SK-N-SH treated with all-trans-retinoic acid at 6 μM for 48 hours (cell line): ENCODE results near the gene LDB2.

Experiments used
- ATAC-seq: fragments of 200-7000 bp; cut with Tn5 transposase; 3 replicates; pipeline ENCODE4 v1.9.1; 2020; ENCODE audit warnings: mild to moderate bottlenecking, moderate library complexity
- ARNTL ChIP-seq: fragments of 450-650 bp; formaldehyde crosslinking; IDR thresholded peaks from 2 replicates; pipeline ENCODE4 v1.5.0; 2020; ENCODE audit warnings: low read depth, mild to moderate bottlenecking, moderate library complexity, borderline replicate concordance
- BACH2 ChIP-seq: fragments of 250-450 bp; sonication (Bioruptor Pico); IDR thresholded peaks from 2 replicates; pipeline ENCODE4 v1.9.0; 2021; ENCODE audit warnings: mild to moderate bottlenecking, borderline replicate concordance
- CSDC2 ChIP-seq: fragments of 250-450 bp; sonication (Bioruptor Pico); IDR thresholded peaks from 2 replicates; pipeline ENCODE4 v1.5.0; 2020; ENCODE audit warnings: mild to moderate bottlenecking, moderate library complexity
- GLIS3 ChIP-seq: fragments of 250-450 bp; sonication (Bioruptor Pico); IDR thresholded peaks from 2 replicates; pipeline ENCODE4 v1.5.0; 2020; ENCODE audit warnings: mild to moderate bottlenecking, moderate library complexity
- ISL1 ChIP-seq: fragments of 250-450 bp; sonication (Bioruptor Pico); IDR thresholded peaks from 2 replicates; pipeline ENCODE4 v2.1.2; 2022; ENCODE audit warnings: mild to moderate bottlenecking, moderate library complexity
- OSR1 ChIP-seq: fragments of 250-450 bp; sonication (Bioruptor Pico); IDR thresholded peaks from 2 replicates; pipeline ENCODE4 v1.8.0; 2022; ENCODE audit warnings: moderate library complexity, mild to moderate bottlenecking, inconsistent platforms
- PPARA ChIP-seq: fragments of 250-450 bp; sonication (Bioruptor Pico); IDR thresholded peaks from 2 replicates; pipeline ENCODE4 v1.5.0; 2020; ENCODE audit warnings: mild to moderate bottlenecking, borderline replicate concordance
- SNAI2 ChIP-seq: fragments of 250-450 bp; sonication (Bioruptor Pico); IDR thresholded peaks from 2 replicates; pipeline ENCODE4 v1.5.0; 2020; ENCODE audit warnings: mild to moderate bottlenecking, moderate library complexity
- TCF4 ChIP-seq: fragments of 250-450 bp; sonication (Bioruptor Pico); IDR thresholded peaks from 2 replicates; pipeline ENCODE4 v1.8.0; 2021; ENCODE audit warnings: mild to moderate bottlenecking, moderate library complexity, borderline replicate concordance
- ZC3H10 ChIP-seq: fragments of 250-450 bp; sonication (Bioruptor Pico); IDR thresholded peaks from 2 replicates; pipeline ENCODE4 v1.5.1; 2021; ENCODE audit warnings: mild to moderate bottlenecking, moderate library complexity
- ZFP3 ChIP-seq: fragments of 250-450 bp; sonication (Bioruptor Pico); IDR thresholded peaks from 2 replicates; pipeline ENCODE4 v1.5.0; 2020; ENCODE audit warnings: mild to moderate bottlenecking, moderate library complexity
- ZFP30 ChIP-seq: fragments of 450-650 bp; formaldehyde crosslinking; IDR thresholded peaks from 2 replicates; pipeline ENCODE4 v1.5.0; 2022; ENCODE audit warnings: mild to moderate bottlenecking, moderate library complexity
- ZNF8 ChIP-seq: fragments of 450-650 bp; formaldehyde crosslinking; IDR thresholded peaks from 2 replicates; pipeline ENCODE4 v1.5.0; 2020; ENCODE audit warnings: mild to moderate bottlenecking, moderate library complexity
- TF ChIP-seq, protein P1 (sequence below): fragments of 250-450 bp; sonication (Bioruptor Pico); IDR thresholded peaks from 2 replicates; pipeline ENCODE4 v1.5.1; 2021; ENCODE audit warnings: mild to moderate bottlenecking, moderate library complexity
- TF ChIP-seq, protein P2 (sequence below): fragments of 250-450 bp; sonication (Bioruptor Pico); IDR thresholded peaks from 2 replicates; pipeline ENCODE4 v1.5.1; 2020; ENCODE audit warnings: low read depth, mild to moderate bottlenecking, moderate library complexity
- TF ChIP-seq, protein P3 (sequence below): fragments of 250-450 bp; sonication (Bioruptor Pico); IDR thresholded peaks from 2 replicates; pipeline ENCODE4 v1.5.0; 2020; ENCODE audit warnings: mild to moderate bottlenecking, moderate library complexity
- TF ChIP-seq, protein P4 (sequence below): fragments of 250-450 bp; sonication (Bioruptor Pico); IDR thresholded peaks from 2 replicates; pipeline ENCODE4 v1.8.0; 2020; ENCODE audit warnings: mild to moderate bottlenecking, moderate library complexity, borderline replicate concordance

LDB2 gene

DNA sequence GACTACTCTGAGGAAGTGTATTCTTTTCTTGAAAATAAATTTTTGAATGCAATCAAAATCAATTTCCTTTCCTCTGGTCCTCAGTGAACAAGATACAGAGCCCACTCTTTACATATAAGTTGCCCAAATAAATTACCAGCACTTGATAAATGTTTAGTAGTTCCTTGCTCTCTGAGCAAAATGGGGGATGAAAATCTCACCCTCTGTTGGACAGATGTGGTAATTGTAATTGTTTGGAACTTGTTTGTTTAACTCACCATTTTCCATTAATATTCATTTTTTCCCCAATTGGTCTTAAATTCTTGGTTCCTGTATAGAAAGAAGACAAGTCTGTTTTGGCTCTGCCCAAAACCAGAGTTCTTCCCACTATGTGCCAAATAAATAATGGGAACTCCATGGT is 146.3 kb downstream of the LDB2 start:
- TF ChIP-seq, protein P1, sequence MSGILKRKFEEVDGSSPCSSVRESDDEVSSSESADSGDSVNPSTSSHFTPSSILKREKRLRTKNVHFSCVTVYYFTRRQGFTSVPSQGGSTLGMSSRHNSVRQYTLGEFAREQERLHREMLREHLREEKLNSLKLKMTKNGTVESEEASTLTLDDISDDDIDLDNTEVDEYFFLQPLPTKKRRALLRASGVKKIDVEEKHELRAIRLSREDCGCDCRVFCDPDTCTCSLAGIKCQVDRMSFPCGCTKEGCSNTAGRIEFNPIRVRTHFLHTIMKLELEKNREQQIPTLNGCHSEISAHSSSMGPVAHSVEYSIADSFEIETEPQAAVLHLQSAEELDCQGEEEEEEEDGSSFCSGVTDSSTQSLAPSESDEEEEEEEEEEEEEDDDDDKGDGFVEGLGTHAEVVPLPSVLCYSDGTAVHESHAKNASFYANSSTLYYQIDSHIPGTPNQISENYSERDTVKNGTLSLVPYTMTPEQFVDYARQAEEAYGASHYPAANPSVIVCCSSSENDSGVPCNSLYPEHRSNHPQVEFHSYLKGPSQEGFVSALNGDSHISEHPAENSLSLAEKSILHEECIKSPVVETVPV, result no peak

DNA sequence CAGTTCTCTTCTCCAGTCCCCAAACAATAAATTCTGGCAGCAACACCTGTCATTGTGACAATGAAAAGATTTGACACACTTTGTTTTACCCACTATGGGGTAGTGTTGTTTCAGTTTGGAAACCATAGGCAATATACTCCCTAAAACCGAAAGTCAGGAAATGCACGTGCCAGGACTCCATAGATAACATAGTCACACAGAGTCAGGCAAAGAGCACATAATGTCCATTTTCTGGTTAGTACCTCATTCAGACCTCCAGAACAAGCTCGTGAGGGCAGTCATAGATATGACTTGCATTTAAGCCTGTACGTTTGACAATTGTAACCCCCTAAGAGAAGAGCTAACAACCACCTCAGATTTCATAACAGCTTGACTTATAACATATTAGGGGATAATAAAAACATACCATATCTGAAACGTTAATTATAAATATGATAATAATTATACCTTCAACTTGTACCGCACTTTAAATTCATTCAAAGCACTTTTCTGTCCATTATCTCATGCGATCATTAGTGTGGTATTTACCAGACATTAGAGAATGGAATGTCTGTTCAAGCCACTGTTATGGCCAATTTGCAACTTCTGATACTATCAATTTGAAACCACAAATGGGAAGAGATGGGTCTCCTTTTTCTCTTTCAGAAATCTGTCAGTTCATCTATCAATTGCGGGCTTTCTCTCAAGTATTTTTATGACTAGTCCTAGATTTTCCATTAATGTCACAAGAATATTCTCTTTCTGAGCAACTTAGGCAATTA is 147.4 kb downstream of the LDB2 start:
- TF ChIP-seq SNAI2 (CRISPR knock-in tag) (no peak), ZC3H10 (CRISPR knock-in tag) (peak; percentile 50; the same call in 1 of the 2 replicates), ISL1 (peak; percentile 99), ARNTL (CRISPR knock-in tag) (no peak), TCF4 (CRISPR knock-in tag) (peak; percentile 68; the same call in 1 of the 2 replicates), ZFP30 (CRISPR knock-in tag) (no peak), ZFP3 (CRISPR knock-in tag) (no peak)
- TF ChIP-seq, protein P1, result no peak; the same call in 1 of the 2 replicates
- TF ChIP-seq, protein P2, sequence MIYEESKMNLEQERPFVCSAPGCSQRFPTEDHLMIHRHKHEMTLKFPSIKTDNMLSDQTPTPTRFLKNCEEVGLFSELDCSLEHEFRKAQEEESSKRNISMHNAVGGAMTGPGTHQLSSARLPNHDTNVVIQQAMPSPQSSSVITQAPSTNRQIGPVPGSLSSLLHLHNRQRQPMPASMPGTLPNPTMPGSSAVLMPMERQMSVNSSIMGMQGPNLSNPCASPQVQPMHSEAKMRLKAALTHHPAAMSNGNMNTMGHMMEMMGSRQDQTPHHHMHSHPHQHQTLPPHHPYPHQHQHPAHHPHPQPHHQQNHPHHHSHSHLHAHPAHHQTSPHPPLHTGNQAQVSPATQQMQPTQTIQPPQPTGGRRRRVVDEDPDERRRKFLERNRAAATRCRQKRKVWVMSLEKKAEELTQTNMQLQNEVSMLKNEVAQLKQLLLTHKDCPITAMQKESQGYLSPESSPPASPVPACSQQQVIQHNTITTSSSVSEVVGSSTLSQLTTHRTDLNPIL (CRISPR knock-in tag), result peak; percentile 77
- TF ChIP-seq, protein P3, sequence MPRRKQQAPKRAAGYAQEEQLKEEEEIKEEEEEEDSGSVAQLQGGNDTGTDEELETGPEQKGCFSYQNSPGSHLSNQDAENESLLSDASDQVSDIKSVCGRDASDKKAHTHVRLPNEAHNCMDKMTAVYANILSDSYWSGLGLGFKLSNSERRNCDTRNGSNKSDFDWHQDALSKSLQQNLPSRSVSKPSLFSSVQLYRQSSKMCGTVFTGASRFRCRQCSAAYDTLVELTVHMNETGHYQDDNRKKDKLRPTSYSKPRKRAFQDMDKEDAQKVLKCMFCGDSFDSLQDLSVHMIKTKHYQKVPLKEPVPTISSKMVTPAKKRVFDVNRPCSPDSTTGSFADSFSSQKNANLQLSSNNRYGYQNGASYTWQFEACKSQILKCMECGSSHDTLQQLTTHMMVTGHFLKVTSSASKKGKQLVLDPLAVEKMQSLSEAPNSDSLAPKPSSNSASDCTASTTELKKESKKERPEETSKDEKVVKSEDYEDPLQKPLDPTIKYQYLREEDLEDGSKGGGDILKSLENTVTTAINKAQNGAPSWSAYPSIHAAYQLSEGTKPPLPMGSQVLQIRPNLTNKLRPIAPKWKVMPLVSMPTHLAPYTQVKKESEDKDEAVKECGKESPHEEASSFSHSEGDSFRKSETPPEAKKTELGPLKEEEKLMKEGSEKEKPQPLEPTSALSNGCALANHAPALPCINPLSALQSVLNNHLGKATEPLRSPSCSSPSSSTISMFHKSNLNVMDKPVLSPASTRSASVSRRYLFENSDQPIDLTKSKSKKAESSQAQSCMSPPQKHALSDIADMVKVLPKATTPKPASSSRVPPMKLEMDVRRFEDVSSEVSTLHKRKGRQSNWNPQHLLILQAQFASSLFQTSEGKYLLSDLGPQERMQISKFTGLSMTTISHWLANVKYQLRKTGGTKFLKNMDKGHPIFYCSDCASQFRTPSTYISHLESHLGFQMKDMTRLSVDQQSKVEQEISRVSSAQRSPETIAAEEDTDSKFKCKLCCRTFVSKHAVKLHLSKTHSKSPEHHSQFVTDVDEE (CRISPR knock-in tag), result peak; percentile 38; the same call in 1 of the 2 replicates
- peak; percentile 79 for ATAC-seq

More for the DNA sequence above, 146.3 kb downstream of the LDB2 start:
- ATAC-seq, result peak; percentile 26

DNA sequence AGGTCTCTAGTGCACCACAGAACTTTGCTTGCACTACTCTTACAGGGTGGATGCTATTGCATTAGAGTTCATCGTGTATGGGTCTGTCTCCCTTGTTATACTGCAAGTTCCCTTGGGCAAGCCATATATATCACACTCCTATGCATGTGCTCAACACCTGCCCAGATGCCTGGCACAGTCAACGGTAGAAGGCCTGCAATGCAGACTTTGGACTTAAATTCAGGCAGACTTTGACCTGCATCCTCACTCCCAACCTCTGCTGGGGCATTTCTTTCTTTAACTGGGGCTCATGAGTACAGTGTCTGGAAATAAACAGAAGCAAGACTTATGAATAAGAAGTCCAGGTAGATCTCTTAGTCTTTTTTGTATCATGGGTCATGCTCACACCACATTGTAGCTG is 148.2 kb downstream of the LDB2 start:
- no peak for ATAC-seq

DNA sequence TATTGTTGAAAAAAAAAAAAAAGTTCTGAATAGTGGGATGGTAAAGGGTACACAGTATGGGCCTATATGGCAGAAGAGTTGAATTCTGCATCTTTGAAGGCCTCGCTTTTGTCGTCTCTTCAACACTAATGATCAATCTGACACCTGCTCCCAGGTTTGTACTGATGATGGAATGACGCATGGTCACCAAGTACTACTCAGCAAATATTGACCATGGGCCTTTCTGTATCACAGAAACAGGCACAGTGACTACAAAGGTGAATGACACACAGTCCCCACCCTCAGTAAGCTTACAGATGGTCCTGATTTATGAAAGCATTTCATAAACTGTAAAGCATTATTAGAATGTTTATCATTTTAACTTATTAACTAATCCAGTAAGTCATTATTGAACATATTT is 152.6 kb downstream of the LDB2 start:
- TF ChIP-seq, protein P4, sequence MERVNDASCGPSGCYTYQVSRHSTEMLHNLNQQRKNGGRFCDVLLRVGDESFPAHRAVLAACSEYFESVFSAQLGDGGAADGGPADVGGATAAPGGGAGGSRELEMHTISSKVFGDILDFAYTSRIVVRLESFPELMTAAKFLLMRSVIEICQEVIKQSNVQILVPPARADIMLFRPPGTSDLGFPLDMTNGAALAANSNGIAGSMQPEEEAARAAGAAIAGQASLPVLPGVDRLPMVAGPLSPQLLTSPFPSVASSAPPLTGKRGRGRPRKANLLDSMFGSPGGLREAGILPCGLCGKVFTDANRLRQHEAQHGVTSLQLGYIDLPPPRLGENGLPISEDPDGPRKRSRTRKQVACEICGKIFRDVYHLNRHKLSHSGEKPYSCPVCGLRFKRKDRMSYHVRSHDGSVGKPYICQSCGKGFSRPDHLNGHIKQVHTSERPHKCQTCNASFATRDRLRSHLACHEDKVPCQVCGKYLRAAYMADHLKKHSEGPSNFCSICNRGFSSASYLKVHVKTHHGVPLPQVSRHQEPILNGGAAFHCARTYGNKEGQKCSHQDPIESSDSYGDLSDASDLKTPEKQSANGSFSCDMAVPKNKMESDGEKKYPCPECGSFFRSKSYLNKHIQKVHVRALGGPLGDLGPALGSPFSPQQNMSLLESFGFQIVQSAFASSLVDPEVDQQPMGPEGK, result no peak
- TF ChIP-seq, protein P3 (CRISPR knock-in tag), result no peak
- TF ChIP-seq OSR1 (CRISPR knock-in tag) (no peak), PPARA (no peak), ZFP30 (CRISPR knock-in tag) (no peak), ZFP3 (CRISPR knock-in tag) (no peak), ZC3H10 (CRISPR knock-in tag) (no peak), ISL1 (no peak), GLIS3 (CRISPR knock-in tag) (no peak)
- no peak for ATAC-seq

More for the DNA sequence above, 148.2 kb downstream of the LDB2 start:
- no peak for TF ChIP-seq BACH2 (CRISPR knock-in tag)
- TF ChIP-seq ZNF8, result no peak
- TF ChIP-seq CSDC2 (CRISPR knock-in tag), result no peak
- TF ChIP-seq, all 23 proteins: peak for 0
